ENCODE measurements around the gene FAM47B. TPM values are rescaled to one million over a fixed set of nuclear protein-coding genes. Genes with fewer than 3 reads are reported as not detected.

FAM47B gene
- total and polyA plus RNA-seq, 2 of the 4 experiments (the other 2 are of a cell fraction) = not detected

- Histone ChIP-seq H3K79me1 (ENCODE audit: low read depth in 1 of 2, low read length in 2 of 2) (no peaks in the 10 kb centered on the region), H2BK120ac (ENCODE audit: low read depth, low read length) (no peak overlapping the region), H3K9me1 (ENCODE audit: insufficient read depth, low read length) (no peaks in the 10 kb centered on the region), H3K23ac (ENCODE audit: low read depth, low read length) (no peak overlapping the region), H4K91ac (ENCODE audit: insufficient read depth, low read depth, low read length) (no peak overlapping the region), H2BK5ac (ENCODE audit: low read depth, low read length, poor library complexity, severe bottlenecking) (no peak overlapping the region), H3K4me1 (ENCODE audit: control insufficient read depth, insufficient read depth, low read length) (no peaks in the 10 kb centered on the region), H3K18ac (ENCODE audit: low read depth, low read length) (no peak overlapping the region), H4K8ac (ENCODE audit: low read depth in 2 of 2, low read length in 2 of 2) (no peak overlapping the region), H3K56ac (ENCODE audit: extremely low read depth, insufficient read depth, low read length) (no peak overlapping the region), H4K5ac (ENCODE audit: low read depth, low read length) (no peak overlapping the region), H2AFZ (replicated peaks; ENCODE audit: low read length, poor library complexity) (no peak overlapping the region), H3K27ac (ENCODE audit: insufficient read depth, low read length) (no peak overlapping the region), H2AK9ac (replicated peaks; ENCODE audit: low read depth, low read length, poor library complexity) (no peak overlapping the region), H3K27me3 (ENCODE audit: control insufficient read depth, insufficient read depth, low read length) (no peaks in the 10 kb centered on the region), H3K36me3 (ENCODE audit: control insufficient read depth, insufficient read depth, low read length) (no peaks in the 10 kb centered on the region), H3K4me3 (ENCODE audit: insufficient read depth, low read depth, low read length) (no peak overlapping the region), H2BK15ac (ENCODE audit: low read depth, low read length) (no peak overlapping the region), H3K9ac (ENCODE audit: low read depth, low read length) (no peak overlapping the region), H3K9me3 (ENCODE audit: control insufficient read depth, insufficient read depth, low read length) (no peaks in the 10 kb centered on the region), H4K20me1 (ENCODE audit: insufficient read depth, low read length) (no peaks in the 10 kb centered on the region), H3K4me2 (ENCODE audit: low read depth, low read length) (no peak overlapping the region), H3K4ac (ENCODE audit: low read depth, low read length) (no peak overlapping the region), H2BK20ac (ENCODE audit: low read depth, low read length) (no peak overlapping the region), H3K14ac (replicated peaks; ENCODE audit: low read depth, low read length) (no peak overlapping the region), H2AK5ac (ENCODE audit: low read depth, low read length) (no peak overlapping the region)
- ChIA-PET POLR2A (ENCODE audit: unreplicated experiment) (no interaction called here), CTCF (no interaction called here)
- DNase-seq (no peak), ATAC-seq (ENCODE audit: low read depth) (no peak)
- in situ Hi-C loops (cut with MboI; ENCODE audit: low sequenced_read_pairs) = no loop called here
- dilution Hi-C loops (cut with HindIII; ENCODE audit: low sequenced_read_pairs, unreplicated experiment) = no loop called here
- TF ChIP-seq MAFK (IDR thresholded peaks at IDR 0.05; ENCODE audit: low read depth, low read length) (peak; percentile 59), CTCF (conservative IDR thresholded peaks at IDR 0.05; ENCODE audit: low read depth, low read length) (no peak)
- no TSS peak for BruUV-seq (replicated peaks)
- intact Hi-C loops (cut with micrococcal nuclease) = no loop called here
These were observed 19.1 kb downstream of the FAM47B start for GRCh38 chrX:34961662-34962061.

All from IMR-90 (cell line).